Motor neuron (in vitro differentiated cells): ENCODE results near the gene LAPTM4A. TPM values are rescaled to one million over a fixed set of nuclear protein-coding genes. Genes with fewer than 3 reads are reported as not detected.
A peak's percentile ranks its signal among the peaks of the same experiment; 100 is the strongest.

Experiments
- ATAC-seq, 8 experiments: fragments of 200-7000 bp; cut with Tn5 transposase; replicated peaks in 6 of 8; 2 replicates each; pipeline ENCODE4 v1.8.0; 2021; ENCODE audit warnings: mild to moderate bottlenecking in 8 of 8, moderate library complexity in 8 of 8
- H3K27ac ChIP-seq, 2 donors: fragments of 250-450 bp; sonication (Bioruptor Pico); 2 replicates each; pipeline ENCODE4 v1.9.0; 2021; ENCODE audit warnings: antibody characterized with exemption in 2 of 2, mild to moderate bottlenecking in 2 of 2, moderate library complexity in 1 of 2
- H3K4me1 ChIP-seq, 2 donors: fragments of 250-450 bp; sonication (Bioruptor Pico); replicated peaks in 1 of 2; 2 replicates each; pipeline ENCODE4 v1.6.1; 2021; ENCODE audit warnings: antibody characterized with exemption in 2 of 2, mild to moderate bottlenecking in 2 of 2, moderate library complexity in 1 of 2
- H3K4me3 ChIP-seq, 5 donors: fragments of 250-450 bp; sonication (Bioruptor Pico); 2 replicates each; pipeline ENCODE4 v1.9.0; 2021; ENCODE audit warnings: antibody characterized with exemption in 5 of 5, mild to moderate bottlenecking in 5 of 5, moderate library complexity in 4 of 5
- WGBS, 10 experiments: fragments of 450-650 bp; shearing (Covaris generic); methylation state at CpG; one replicate each; pipeline ENCODE4 v1.0.0; 2022; 5-methylcytosine and 5-hydroxymethylcytosine counted together
- in situ Hi-C, 9 experiments: fragments of 400-800 bp; cut with MboI; loops; one replicate each; pipeline ENCODE4 v1.15.0; 2021; ENCODE audit warnings: low sequenced_read_pairs in 9 of 9, low pct_unique_long_range_greater_than_20kb in 2 of 9; ENCODE audit not compliant: unreplicated experiment in 9 of 9
- total RNA-seq, 8 experiments: library from RNA; unstranded; fragments of 300-600 nt; gene quantifications; 2 replicates each; pipeline versions ENCODE4 v1.2.3 to v1.2.4, GENCODE V29; 2022

The LAPTM4A gene
- total RNA-seq, 8 experiments from 2014 or later = 30.9 to 361 (median 112) TPM

DNA sequence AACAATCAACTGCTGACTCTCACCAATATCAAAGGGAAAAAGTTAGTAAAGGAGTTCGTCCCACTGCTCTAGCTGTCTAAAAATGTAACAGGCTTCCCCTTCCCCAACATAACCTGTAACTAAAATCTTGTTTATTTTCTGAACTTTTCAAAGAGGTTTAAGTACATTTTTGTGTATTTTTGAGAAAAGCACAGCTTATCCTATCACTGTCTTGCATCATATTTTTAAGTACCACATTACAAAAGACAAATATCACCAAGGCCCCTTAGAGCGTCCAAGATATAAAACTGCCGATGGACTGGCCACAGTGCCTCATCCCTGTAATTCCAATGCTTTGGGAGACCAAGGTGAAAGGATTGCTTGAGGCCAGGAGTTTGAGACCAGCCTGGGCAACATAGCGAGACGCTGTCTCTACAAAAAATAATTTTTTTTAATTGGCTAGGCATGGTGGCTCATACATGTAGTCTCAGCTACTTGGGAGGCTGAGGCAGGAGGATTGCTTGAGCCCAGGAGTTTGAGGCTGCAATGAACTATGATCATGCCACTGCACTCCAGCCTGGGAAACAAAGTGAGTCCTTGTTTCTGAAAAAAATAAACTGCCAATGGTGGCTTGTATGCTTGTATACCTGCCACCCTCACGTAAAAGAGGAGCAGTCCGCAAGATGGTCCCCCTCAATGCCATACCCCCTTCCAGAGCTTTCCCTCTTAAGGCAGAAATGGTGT, 21.2 kb upstream of the LAPTM4A start:
- no peak overlapping the region for H3K4me3 ChIP-seq
- ATAC-seq = no peak
- H3K4me1 ChIP-seq = peaks cover 12 to 14% of the 10 kb centered on the region in 2 donors
- no peak overlapping the region for H3K27ac ChIP-seq
- WGBS, 10 experiments = 37 to 100% (median 89%) methylated on average over 1 to 7 of the region's 7 CpGs
- in situ Hi-C loops = no loop called here

DNA sequence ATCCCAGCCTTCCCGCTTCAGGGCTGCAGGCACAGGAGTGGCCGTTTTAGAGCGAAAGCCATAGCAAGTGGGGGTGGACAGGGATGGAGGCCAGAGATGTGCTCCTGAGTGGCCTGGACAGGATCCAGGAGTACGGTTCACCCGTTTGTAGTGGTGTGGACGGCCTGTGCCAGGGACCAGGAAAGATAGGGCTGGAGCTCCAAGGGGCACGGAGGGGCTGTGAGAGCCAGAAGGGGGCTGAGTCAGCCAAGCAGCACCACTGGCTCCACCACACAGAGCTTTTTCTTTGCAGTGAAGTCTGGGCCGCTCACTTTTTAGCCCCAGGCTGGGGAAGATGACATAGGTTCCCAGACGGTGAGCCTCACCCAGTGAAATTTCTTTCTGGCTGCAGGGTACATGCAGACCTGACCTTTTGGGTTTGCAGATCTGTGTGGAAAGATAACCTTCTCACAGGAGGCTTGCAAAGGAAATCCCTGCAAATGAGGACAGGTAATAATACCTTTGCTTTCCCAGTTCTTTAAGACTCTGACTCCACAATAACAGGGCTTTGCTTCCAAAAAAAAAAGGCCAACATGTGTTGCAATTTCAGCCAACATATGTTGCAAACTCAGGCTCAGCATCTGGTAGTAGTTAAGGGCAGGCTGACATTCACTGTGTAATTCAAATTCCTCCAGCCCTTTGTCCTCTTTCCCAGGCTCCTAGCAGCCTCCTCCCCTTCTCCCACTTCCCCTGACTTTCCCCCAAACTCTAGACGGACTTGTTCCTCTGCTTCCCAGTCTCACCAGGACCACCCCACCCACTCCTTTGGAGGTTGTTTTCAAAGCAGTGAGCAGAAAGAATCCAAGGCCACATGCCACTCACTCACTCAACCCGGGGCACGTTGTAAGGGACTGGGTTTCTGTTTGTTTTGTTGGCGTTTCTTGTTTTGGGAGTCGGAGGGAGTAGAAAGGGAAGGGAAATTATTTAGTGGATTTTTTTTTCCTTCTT, 20.3 kb upstream of the LAPTM4A start:
- ATAC-seq = peak; percentile 56 to 90 (median 79)
- Histone ChIP-seq H3K4me3 (no peak overlapping the region), H3K4me1 (peaks cover 12 to 14% of the 10 kb centered on the region in 2 donors), H3K27ac (peak overlapping the region in 1 of 2 donors; percentile 35)
- in situ Hi-C loops = no loop called here
- 0 to 60% (median 29%) methylated on average over 2 to 11 of the region's 14 CpGs for WGBS, 10 experiments

DNA sequence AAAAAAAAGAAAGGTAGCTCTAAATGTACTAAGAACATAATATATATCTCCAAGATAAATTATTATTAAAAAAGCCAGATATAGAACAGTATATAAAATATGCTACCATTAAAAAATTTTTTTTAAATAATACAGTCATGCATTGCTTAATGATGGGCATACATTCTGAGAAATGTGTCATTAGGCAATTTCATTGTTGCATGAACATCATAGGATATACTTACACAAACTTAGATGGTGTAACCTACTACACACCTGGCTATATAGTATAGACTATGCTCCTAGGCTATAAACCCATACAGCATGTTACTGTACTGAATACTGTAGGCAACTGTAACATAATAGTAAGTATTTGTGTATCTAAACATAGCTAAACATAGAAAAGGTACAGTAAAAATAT, 18.3 kb upstream of the LAPTM4A start:
- in situ Hi-C loops = no loop called here
- no peak overlapping the region for H3K27ac ChIP-seq
- ATAC-seq = no peak
- H3K4me1 ChIP-seq = peaks cover 14 to 18% of the 10 kb centered on the region in 2 donors
- H3K4me3 ChIP-seq = no peak overlapping the region

DNA sequence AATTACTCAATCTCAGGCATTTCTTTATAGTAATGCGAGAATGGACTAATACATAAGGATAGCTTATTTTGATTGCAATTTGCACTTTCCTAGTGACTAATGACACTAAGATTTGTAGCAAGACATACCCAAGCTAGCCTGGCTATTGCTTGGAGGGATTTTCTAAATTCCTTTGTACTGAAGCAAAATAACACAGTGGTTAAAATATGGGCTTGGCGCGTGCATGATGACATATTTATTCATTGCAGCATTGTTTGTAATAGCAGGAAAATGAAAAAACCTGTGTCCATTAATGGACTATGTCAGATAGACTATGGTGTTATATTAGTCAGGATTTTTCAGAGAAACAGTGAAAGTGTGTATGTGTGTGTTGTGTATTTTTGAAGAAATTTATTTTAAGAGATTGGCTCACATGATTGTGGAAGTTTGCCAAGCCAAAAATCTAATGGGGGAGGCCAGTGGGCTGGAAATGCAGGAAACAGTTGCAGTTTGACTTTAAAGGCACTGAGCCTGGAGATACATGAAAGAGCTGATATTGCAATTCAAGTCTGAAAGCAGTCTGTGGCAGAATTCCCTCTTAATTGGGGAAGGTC, 16.7 kb upstream of the LAPTM4A start:
- peak in 2 of 8 experiments; percentile 1 to 2 for ATAC-seq
- H3K4me3 ChIP-seq = no peak overlapping the region
- 8 to 100% (median 95%) methylated on average over 1 to 3 of the region's 3 CpGs for WGBS, 10 experiments
- H3K4me1 ChIP-seq = peaks cover 9 to 18% of the 10 kb centered on the region in 2 donors
- in situ Hi-C loops = no loop called here
- no peak overlapping the region for H3K27ac ChIP-seq

DNA sequence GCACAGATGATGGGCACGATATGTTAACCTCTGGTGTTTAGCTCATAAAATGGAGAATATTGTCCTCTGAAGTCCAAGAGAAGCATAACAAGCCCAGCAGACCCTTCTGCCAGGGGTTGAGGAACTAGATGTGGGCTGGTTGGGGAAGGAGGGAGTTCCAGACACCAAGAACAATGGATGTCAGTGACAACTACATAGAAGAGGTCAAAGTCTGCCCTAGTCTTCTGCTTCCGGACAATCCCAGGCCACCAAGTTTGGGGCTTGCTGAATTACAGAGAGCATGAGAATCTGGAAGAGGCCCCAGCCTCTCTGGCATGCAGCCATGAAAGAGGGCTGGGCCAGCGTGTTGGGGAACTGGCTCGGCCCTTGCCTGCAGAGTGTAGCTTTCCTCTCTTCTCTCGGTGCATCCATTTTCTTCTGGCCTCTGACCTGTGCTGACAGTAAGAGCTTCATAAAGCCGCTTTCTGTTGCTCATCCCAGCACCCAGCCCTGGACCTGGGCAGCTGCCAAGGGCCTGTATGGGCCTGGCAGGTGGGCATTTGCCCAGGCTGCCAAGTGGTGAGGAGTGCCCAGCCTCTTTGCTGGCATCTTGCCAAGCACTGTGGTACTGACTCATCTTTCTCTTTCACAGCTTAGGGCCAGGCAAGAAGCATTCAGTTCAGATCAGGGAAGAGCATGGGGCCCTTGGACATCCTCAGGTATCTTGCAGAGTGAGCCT, 14.6 kb upstream of the LAPTM4A start:
- Histone ChIP-seq H3K27ac (no peak overlapping the region), H3K4me3 (no peak overlapping the region), H3K4me1 (peaks cover 0 to 6% of the 10 kb centered on the region in 2 donors)
- in situ Hi-C loops = no loop called here
- 43 to 100% (median 88%) methylated on average over 1 to 5 of the region's 6 CpGs for WGBS, 10 experiments
- ATAC-seq = peak; percentile 26 to 94 (median 68)

DNA sequence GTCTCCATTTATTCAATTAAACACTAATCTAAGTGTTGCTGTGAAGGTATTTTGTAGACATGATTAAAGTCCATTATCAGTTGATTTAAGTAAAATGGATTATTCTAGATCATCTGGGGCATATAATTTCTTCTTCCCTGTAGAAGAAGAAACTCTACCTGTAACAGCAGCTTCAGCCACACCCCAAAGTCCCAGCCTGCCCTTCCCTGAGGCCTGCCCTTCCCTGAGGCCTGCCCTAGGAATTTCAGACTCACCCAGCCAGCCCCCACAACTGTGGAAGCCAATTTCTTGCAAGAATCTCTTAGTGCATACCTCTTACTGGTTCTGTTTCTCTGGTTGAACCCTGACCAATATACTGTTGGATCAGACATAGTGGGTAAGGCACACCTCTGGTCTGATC, 13.4 kb upstream of the LAPTM4A start:
- in situ Hi-C loops = no loop called here
- H3K27ac ChIP-seq = no peak overlapping the region
- H3K4me3 ChIP-seq = no peak overlapping the region
- peaks cover 0 to 6% of the 10 kb centered on the region in 2 donors for H3K4me1 ChIP-seq
- no peak for ATAC-seq

DNA sequence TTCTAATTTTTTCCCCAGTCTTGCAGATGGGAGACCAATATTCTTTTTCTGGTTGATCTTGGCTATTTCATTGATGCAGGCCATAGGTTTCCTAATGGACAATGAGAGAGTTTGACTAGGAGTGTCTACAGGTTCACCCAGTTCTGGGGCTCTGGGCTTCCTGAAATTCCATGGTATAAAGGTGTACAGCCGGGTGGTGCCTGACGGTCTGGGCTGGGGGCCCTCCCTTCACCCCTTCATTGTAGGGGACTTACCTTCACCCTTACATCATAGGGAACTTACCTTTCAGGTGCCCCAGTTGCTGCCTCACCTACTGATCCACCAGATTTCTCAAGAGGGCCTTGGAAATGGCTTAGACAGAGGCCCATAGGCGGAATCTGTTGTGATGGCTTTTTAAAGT, 13.0 kb upstream of the LAPTM4A start:
- Histone ChIP-seq H3K4me1 (peaks cover 0 to 6% of the 10 kb centered on the region in 2 donors), H3K4me3 (no peak overlapping the region), H3K27ac (no peak overlapping the region)
- ATAC-seq = no peak
- 90 to 100% (median 97%) methylated on average over 1 to 3 of the region's 3 CpGs; no CpG with 5 or more reads in 6 of the 10 experiments for WGBS, 10 experiments
- in situ Hi-C loops = no loop called here

- in situ Hi-C loops = no loop called here
- ATAC-seq = peak in 2 of 8 experiments; percentile 34 to 58
- 26 to 100% (median 68%) methylated on average over 1 to 11 of the region's 11 CpGs for WGBS, 10 experiments
- Histone ChIP-seq H3K4me3 (no peak overlapping the region), H3K27ac (no peak overlapping the region), H3K4me1 (peaks cover 0 to 6% of the 10 kb centered on the region in 2 donors)
These were observed 11.5 kb upstream of the LAPTM4A start for GRCh38 chr2:20062615-20063545.

- in situ Hi-C loops = no loop called here
- WGBS, 10 experiments = 100% methylated on average over 1 to 2 of the region's 5 CpGs; no CpG with 5 or more reads in 8 of the 10 experiments
- no peak overlapping the region for H3K27ac ChIP-seq
- H3K4me1 ChIP-seq = peaks cover 0 to 6% of the 10 kb centered on the region in 2 donors
- ATAC-seq = no peak
- no peak overlapping the region for H3K4me3 ChIP-seq
These were observed 10.5 kb upstream of the LAPTM4A start for GRCh38 chr2:20061940-20062339.

DNA sequence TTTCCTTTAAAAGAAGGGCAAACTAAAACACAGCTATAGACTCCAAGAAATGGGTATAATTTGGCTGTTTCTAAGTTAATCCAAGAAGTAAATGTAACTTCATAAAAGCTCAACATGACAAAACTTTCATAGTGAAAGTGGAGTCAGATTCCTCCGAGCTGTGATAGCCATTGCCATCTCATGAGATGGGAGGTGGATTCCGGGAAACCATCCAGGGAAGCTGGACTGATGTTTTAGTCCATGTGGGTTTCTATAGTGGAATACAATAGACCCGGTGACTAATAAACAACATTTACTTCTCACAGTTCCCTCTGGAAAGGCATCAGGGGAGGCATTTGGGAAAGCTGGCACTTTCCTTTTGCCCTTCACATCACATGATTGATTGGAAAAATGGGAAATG, 10.0 kb upstream of the LAPTM4A start:
- ATAC-seq = no peak
- WGBS, 10 experiments = 13 to 100% (median 84%) methylated on average over 1 to 3 of the region's 3 CpGs
- H3K4me1 ChIP-seq = peaks cover 0 to 6% of the 10 kb centered on the region in 2 donors
- H3K4me3 ChIP-seq = no peak overlapping the region
- in situ Hi-C loops = no loop called here
- no peak overlapping the region for H3K27ac ChIP-seq

DNA sequence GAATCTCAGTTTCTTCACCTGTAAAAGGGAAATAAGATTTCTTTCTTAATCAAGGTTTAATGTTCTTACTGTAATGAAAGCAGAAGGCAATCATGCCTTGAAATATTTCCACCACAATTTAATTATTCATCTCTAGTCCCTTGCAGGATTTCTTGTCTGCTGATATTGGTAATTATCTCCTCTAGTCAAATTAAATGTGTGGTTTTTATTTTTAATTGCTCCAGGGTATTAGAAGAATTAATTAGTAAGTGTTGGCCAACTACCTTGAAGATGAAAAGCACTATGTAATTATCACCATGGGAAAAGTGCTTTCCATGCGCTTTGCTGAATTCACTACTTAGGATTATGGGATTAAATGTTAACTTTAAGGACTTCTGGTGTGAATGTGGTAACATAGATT, 8.7 kb upstream of the LAPTM4A start:
- 89 to 100% (median 100%) methylated on average over 1 of the region's 1 CpG; no CpG with 5 or more reads in 3 of the 10 experiments for WGBS, 10 experiments
- Histone ChIP-seq H3K4me3 (no peak overlapping the region), H3K4me1 (no peaks in the 10 kb centered on the region), H3K27ac (no peak overlapping the region)
- in situ Hi-C loops = no loop called here
- no peak for ATAC-seq

- in situ Hi-C loops = no loop called here
- WGBS, 10 experiments = 67 to 100% (median 92%) methylated on average over 1 of the region's 1 CpG; no CpG with 5 or more reads in 1 of the 10 experiments
- no peaks in the 10 kb centered on the region for H3K4me1 ChIP-seq
- H3K27ac ChIP-seq = no peak overlapping the region
- H3K4me3 ChIP-seq = no peak overlapping the region
- no peak for ATAC-seq
These were observed 5.8 kb upstream of the LAPTM4A start for GRCh38 chr2:20057268-20057667.
